ENCODE measurements around the gene CALHM4. TPM values are rescaled to one million over a fixed set of nuclear protein-coding genes. Genes with fewer than 3 reads are reported as not detected.
A peak's percentile ranks its signal among the peaks of the same experiment; 100 is the strongest.

CALHM4 gene
- total and polyA plus RNA-seq, 2 of the 13 experiments (the other 11 are each of a cell fraction or from before 2014, with no cell fraction given): not detected

- TF ChIP-seq ERF (CRISPR knock-in tag; IDR thresholded peaks at IDR 0.05) (peak; percentile 55; the same call in 1 of the 2 replicates), ISX (CRISPR knock-in tag; conservative IDR thresholded peaks at IDR 0.05) (no peak), RXRB (CRISPR knock-in tag; IDR thresholded peaks at IDR 0.05; ENCODE audit: borderline replicate concordance) (peak; percentile 81), SAP130 (CRISPR knock-in tag; IDR thresholded peaks at IDR 0.05; ENCODE audit: low read depth) (peak; percentile 55; the same call in 1 of the 2 replicates), TEF (CRISPR knock-in tag; IDR thresholded peaks at IDR 0.05) (no peak), NR3C1 (CRISPR knock-in tag; IDR thresholded peaks at IDR 0.05) (no peak), RNF2 (conservative IDR thresholded peaks at IDR 0.05; ENCODE audit: low read depth) (no peak)
- TF ChIP-seq, protein P1, sequence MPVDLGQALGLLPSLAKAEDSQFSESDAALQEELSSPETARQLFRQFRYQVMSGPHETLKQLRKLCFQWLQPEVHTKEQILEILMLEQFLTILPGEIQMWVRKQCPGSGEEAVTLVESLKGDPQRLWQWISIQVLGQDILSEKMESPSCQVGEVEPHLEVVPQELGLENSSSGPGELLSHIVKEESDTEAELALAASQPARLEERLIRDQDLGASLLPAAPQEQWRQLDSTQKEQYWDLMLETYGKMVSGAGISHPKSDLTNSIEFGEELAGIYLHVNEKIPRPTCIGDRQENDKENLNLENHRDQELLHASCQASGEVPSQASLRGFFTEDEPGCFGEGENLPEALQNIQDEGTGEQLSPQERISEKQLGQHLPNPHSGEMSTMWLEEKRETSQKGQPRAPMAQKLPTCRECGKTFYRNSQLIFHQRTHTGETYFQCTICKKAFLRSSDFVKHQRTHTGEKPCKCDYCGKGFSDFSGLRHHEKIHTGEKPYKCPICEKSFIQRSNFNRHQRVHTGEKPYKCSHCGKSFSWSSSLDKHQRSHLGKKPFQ (CRISPR knock-in tag; IDR thresholded peaks at IDR 0.05; ENCODE audit: insufficient replicate concordance): no peak
These were observed 2.8 kb upstream of the CALHM4 start (continued) for GRCh38 chr6:116550796-116551195.

DNA sequence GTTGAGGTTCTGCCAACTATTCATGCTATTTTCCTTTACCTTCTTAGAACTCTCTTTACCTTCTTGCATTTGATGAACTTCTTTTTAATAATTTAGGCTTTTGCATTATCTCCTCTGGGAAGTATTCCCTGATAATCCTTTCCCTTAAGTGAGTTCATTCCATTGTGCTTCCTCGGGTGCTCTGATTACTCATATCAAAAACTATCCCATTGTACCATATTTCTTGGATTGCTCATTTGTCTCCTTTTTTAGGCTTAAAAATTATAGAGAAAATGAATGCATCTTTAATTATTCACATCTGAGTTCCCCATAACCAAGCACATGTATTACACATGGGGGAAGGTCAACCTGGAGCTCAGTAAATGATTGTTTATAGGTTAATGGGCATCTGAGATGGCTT, 2.5 kb downstream of the CALHM4 start:
- no peak for FAIRE-seq
- ChIA-PET POLR2A (no interaction called here), CTCF (ENCODE audit: low intra/inter-chr PET ratio, low total read pairs) (no interaction called here)
- Histone ChIP-seq H3K27me3 (ENCODE audit: control insufficient read depth in 1 of 2, insufficient read depth in 2 of 2, low read length in 2 of 2) (peaks cover 0 to 5% of the 10 kb centered on the region in 2 experiments; a peak in 3 of 5 replicates), H3K4me1 (ENCODE audit: insufficient read depth, low read length) (peaks cover 5% of the 10 kb centered on the region), H3K9me3 (ENCODE audit: low read length) (no peaks in the 10 kb centered on the region), H3K79me2 (ENCODE audit: insufficient read depth, low read length) (no peaks in the 10 kb centered on the region), H3K9ac (ENCODE audit: insufficient read depth, low read depth, low read length) (no peak overlapping the region), H3K27ac (ENCODE audit: extremely low read length, insufficient read depth, low read length) (no peak overlapping the region), H2AFZ (ENCODE audit: low read length) (no peak overlapping the region), H3K4me2 (ENCODE audit: low read depth, low read length) (no peak overlapping the region), H3K4me3 (replicated peaks in 1 of 3; ENCODE audit: insufficient read depth in 1 of 3, low read depth in 2 of 3, low read length in 3 of 3) (no peak overlapping the region), H3K36me3 (replicated peaks in 1 of 2; ENCODE audit: control insufficient read depth in 1 of 2, insufficient read depth in 2 of 2, low read length in 2 of 2) (no peaks in the 10 kb centered on the region), H4K20me1 (ENCODE audit: insufficient read depth, low read length) (no peaks in the 10 kb centered on the region)
- 63% methylated on average over 1 of the region's 1 CpG for WGBS (ENCODE audit: low lambda C conversion rate)
- no peak for DNase-seq (ENCODE audit: low spot score)
- no peak for ATAC-seq
- no TSS peak for BruUV-seq (replicated peaks)
- in situ Hi-C loops (cut with HindIII; ENCODE audit: extremely low pct_ligation_motif_present, low pct_unique_long_range_greater_than_20kb) (no loop called here), intact Hi-C loops (cut with micrococcal nuclease; ENCODE audit: unreplicated experiment) (no loop called here)
- no peak for TF ChIP-seq ZNF44 (CRISPR knock-in tag; IDR thresholded peaks at IDR 0.05)
- no peak for TF ChIP-seq ZFYVE20 (CRISPR knock-in tag; IDR thresholded peaks at IDR 0.05; ENCODE audit: borderline replicate concordance, low read depth)
- no peak for TF ChIP-seq ZSCAN29 (CRISPR knock-in tag; conservative IDR thresholded peaks at IDR 0.05)
- TF ChIP-seq ZMAT3 (CRISPR knock-in tag; conservative IDR thresholded peaks at IDR 0.05): no peak
- TF ChIP-seq ZNF557 (CRISPR knock-in tag; IDR thresholded peaks at IDR 0.05): no peak
- TF ChIP-seq STAG1 (CRISPR knock-in tag; IDR thresholded peaks at IDR 0.05): no peak
- TF ChIP-seq ZNF740 (CRISPR knock-in tag; IDR thresholded peaks at IDR 0.05): no peak
- no peak for TF ChIP-seq ZFP1 (CRISPR knock-in tag; IDR thresholded peaks at IDR 0.05)
- no peak for TF ChIP-seq ZNF430 (CRISPR knock-in tag; IDR thresholded peaks at IDR 0.05)
- TF ChIP-seq MTF1 (CRISPR knock-in tag; IDR thresholded peaks at IDR 0.05): no peak
- no peak for TF ChIP-seq ZNF674 (CRISPR knock-in tag; IDR thresholded peaks at IDR 0.05; ENCODE audit: low read depth)
- TF ChIP-seq ZNF569 (CRISPR knock-in tag; IDR thresholded peaks at IDR 0.05; ENCODE audit: borderline replicate concordance): no peak
- TF ChIP-seq, protein P2, sequence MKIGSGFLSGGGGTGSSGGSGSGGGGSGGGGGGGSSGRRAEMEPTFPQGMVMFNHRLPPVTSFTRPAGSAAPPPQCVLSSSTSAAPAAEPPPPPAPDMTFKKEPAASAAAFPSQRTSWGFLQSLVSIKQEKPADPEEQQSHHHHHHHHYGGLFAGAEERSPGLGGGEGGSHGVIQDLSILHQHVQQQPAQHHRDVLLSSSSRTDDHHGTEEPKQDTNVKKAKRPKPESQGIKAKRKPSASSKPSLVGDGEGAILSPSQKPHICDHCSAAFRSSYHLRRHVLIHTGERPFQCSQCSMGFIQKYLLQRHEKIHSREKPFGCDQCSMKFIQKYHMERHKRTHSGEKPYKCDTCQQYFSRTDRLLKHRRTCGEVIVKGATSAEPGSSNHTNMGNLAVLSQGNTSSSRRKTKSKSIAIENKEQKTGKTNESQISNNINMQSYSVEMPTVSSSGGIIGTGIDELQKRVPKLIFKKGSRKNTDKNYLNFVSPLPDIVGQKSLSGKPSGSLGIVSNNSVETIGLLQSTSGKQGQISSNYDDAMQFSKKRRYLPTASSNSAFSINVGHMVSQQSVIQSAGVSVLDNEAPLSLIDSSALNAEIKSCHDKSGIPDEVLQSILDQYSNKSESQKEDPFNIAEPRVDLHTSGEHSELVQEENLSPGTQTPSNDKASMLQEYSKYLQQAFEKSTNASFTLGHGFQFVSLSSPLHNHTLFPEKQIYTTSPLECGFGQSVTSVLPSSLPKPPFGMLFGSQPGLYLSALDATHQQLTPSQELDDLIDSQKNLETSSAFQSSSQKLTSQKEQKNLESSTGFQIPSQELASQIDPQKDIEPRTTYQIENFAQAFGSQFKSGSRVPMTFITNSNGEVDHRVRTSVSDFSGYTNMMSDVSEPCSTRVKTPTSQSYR (CRISPR knock-in tag; IDR thresholded peaks at IDR 0.05; ENCODE audit: borderline replicate concordance): no peak
- no peak for TF ChIP-seq RARA (CRISPR knock-in tag; IDR thresholded peaks at IDR 0.05)
